Prostate gland (tissue), 2 donors: ENCODE results near the gene ROBO1. TPM values are rescaled to one million over a fixed set of nuclear protein-coding genes. Genes with fewer than 3 reads are reported as not detected.

ENCODE experiments used
- DNase-seq: peaks from one replicate; pipeline ENCODE4 v3.0.0-alpha.2; 2019; ENCODE audit warnings: low spot score
- H3K27ac ChIP-seq, 2 donors: fragments of 200-600 bp; sonication (generic); 2 replicates each; pipeline ENCODE4 v1.5.1; 2017 to 2019
- H3K27me3 ChIP-seq: fragments of 200-600 bp; sonication (generic); replicated peaks from 2 replicates; pipeline ENCODE4 v1.5.1; 2019; ENCODE audit not compliant: insufficient read depth
- H3K36me3 ChIP-seq, 2 donors: fragments of 200-600 bp; sonication (generic); 1 replicate in 1 of 2; 2 replicates in 1 of 2; pipeline versions ENCODE4 v1.5.1 to v1.8.1; 2017 to 2019
- H3K4me1 ChIP-seq: fragments of 200-600 bp; sonication (generic); replicated peaks from 2 replicates; pipeline ENCODE4 v1.5.1; 2019
- H3K4me3 ChIP-seq, 2 donors: fragments of 200-600 bp; sonication (generic); 2 replicates each; pipeline ENCODE4 v1.5.1; 2017 to 2019
- H3K9me3 ChIP-seq: fragments of 200-600 bp; sonication (generic); 2 replicates; pipeline ENCODE4 v1.5.1; 2017
- CTCF ChIP-seq, 4 experiments: fragments of 200-600 bp in 2 of 4; fragments of 450-650 bp in 2 of 4; sonication (generic) in 2 of 4; IDR thresholded peaks; 1 replicate in 3 of 4; 2 replicates in 1 of 4; pipeline ENCODE4 v1.5.1; 2016 to 2019; ENCODE audit warnings: antibody characterized with exemption in 4 of 4, mild to moderate bottlenecking in 2 of 4, moderate library complexity in 2 of 4
- POLR2A ChIP-seq: fragments of 450-650 bp; IDR thresholded peaks from one replicate; pipeline ENCODE4 v1.6.1; 2016; ENCODE audit warnings: antibody characterized with exemption, mild to moderate bottlenecking
- POLR2AphosphoS5 ChIP-seq: sonication (generic); formaldehyde crosslinking; IDR thresholded peaks from one replicate; pipeline ENCODE4 v1.6.1; 2017; ENCODE audit warnings: antibody characterized with exemption
- WGBS: methylation state at CpG from one replicate; pipeline ENCODE4 v1.1.5; 2018; 5-methylcytosine and 5-hydroxymethylcytosine counted together
- intact Hi-C: fragments of 100-400 bp; cut with DNase I; formaldehyde crosslinking; loops from one replicate; pipeline ENCODE4 v1.14.2; 2022
- total RNA-seq, 2 donors: library from RNA; depleted of rRNA; stranded (reverse); fragments of >200 nt; gene quantifications; one replicate each; pipeline ENCODE4 v1.1.0, GENCODE V29; 2016

The ROBO1 gene
- total RNA-seq, 2 donors from 2014 or later: 37.6 to 50.8 TPM

DNA sequence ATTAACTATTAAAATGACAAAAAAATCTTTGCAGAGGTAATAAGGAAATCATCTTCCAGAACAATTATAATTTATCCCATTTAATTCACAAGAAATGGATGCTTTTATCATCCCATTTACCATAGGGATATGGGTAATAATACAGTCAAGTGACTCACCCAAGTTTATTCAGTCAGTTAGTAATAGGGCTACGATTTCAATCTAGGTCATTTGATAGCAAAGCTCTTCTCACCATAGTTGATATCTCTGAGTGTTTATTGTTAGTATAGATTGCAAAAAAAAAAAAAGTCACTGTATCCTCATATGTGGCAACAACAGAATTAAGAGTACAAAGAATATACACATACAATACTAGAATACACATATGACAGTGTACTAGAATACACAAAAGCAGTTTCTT is 797.1 kb downstream of the ROBO1 start:
- no peaks in the 10 kb centered on the region for H3K36me3 ChIP-seq
- no peaks in the 10 kb centered on the region for H3K27me3 ChIP-seq
- intact Hi-C loops: no loop called here
- H3K27ac ChIP-seq: no peak overlapping the region
- no peak for DNase-seq
- H3K4me3 ChIP-seq: no peak overlapping the region
- H3K4me1 ChIP-seq: no peaks in the 10 kb centered on the region
- H3K9me3 ChIP-seq: no peaks in the 10 kb centered on the region
- TF ChIP-seq CTCF (IDR thresholded peaks at IDR 0.05): no peak
- no peak for TF ChIP-seq POLR2AphosphoS5
- 100% methylated on average over 1 of the region's 1 CpG for WGBS

- Histone ChIP-seq H3K36me3 (no peaks in the 10 kb centered on the region), H3K9me3 (no peaks in the 10 kb centered on the region), H3K4me1 (no peaks in the 10 kb centered on the region), H3K27me3 (no peaks in the 10 kb centered on the region), H3K27ac (no peak overlapping the region), H3K4me3 (no peak overlapping the region)
- DNase-seq: no peak
- no peak for TF ChIP-seq POLR2AphosphoS5
- WGBS: 90% methylated on average over 2 of the region's 2 CpGs
- intact Hi-C loops: no loop called here
These were observed 798.3 kb downstream of the ROBO1 start for GRCh38 chr3:78969483-78969882.

- Histone ChIP-seq H3K36me3 (no peaks in the 10 kb centered on the region), H3K27ac (no peak overlapping the region), H3K27me3 (no peaks in the 10 kb centered on the region), H3K9me3 (no peaks in the 10 kb centered on the region), H3K4me3 (no peak overlapping the region), H3K4me1 (no peaks in the 10 kb centered on the region)
- no peak for DNase-seq
- TF ChIP-seq POLR2A: no peak
- TF ChIP-seq POLR2AphosphoS5: no peak
- TF ChIP-seq CTCF (IDR thresholded peaks at IDR 0.05): no peak
- WGBS: 68% methylated on average over 1 of the region's 1 CpG
- intact Hi-C loops: no loop called here
These were observed 800.7 kb downstream of the ROBO1 start for GRCh38 chr3:78967061-78967460.

DNA sequence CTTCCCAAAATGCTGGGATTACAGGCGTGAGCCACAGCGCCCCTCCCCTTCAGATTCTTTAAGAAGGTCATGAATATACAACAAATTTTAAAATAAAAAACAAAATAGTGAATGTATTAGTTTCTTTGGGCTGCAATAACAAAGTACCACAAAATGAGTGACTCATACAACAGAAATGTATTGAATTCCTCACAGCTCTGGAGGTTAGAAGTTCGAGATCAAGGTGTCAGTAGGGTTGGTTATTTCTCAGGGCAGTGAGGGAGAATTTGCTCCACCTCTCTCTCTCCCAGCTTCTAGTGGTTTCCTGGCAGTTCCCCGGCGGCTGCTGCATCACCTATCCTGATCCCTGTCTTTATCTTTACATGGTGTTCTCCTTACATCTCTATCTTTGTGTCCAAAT is 804.0 kb downstream of the ROBO1 start:
- DNase-seq: no peak
- no peaks in the 10 kb centered on the region for H3K27me3 ChIP-seq
- H3K36me3 ChIP-seq: no peaks in the 10 kb centered on the region
- no peaks in the 10 kb centered on the region for H3K9me3 ChIP-seq
- no peak overlapping the region for H3K4me3 ChIP-seq
- no peaks in the 10 kb centered on the region for H3K4me1 ChIP-seq
- WGBS: 94% methylated on average over 5 of the region's 5 CpGs
- H3K27ac ChIP-seq: no peak overlapping the region
- intact Hi-C loops: no loop called here
- TF ChIP-seq CTCF (IDR thresholded peaks at IDR 0.05) (no peak), POLR2A (no peak)

GRCh38 chr3:78957456-78957855 is 810.3 kb downstream of the ROBO1 start:
- no peak for DNase-seq
- no peaks in the 10 kb centered on the region for H3K9me3 ChIP-seq
- no peaks in the 10 kb centered on the region for H3K27me3 ChIP-seq
- H3K36me3 ChIP-seq: no peaks in the 10 kb centered on the region
- TF ChIP-seq POLR2A (no peak), CTCF (IDR thresholded peaks at IDR 0.05) (no peak), POLR2AphosphoS5 (no peak)
- no peaks in the 10 kb centered on the region for H3K4me1 ChIP-seq
- no peak overlapping the region for H3K4me3 ChIP-seq
- intact Hi-C loops: no loop called here
- H3K27ac ChIP-seq: no peak overlapping the region
- WGBS: 82% methylated on average over 5 of the region's 5 CpGs
